ENCODE data around the gene CNTF. TPM values are rescaled to one million over a fixed set of nuclear protein-coding genes. Genes with fewer than 3 reads are reported as not detected.

Gene CNTF
- total RNA-seq, 1 experiment from 2014 or later: 5.2 TPM

DNA sequence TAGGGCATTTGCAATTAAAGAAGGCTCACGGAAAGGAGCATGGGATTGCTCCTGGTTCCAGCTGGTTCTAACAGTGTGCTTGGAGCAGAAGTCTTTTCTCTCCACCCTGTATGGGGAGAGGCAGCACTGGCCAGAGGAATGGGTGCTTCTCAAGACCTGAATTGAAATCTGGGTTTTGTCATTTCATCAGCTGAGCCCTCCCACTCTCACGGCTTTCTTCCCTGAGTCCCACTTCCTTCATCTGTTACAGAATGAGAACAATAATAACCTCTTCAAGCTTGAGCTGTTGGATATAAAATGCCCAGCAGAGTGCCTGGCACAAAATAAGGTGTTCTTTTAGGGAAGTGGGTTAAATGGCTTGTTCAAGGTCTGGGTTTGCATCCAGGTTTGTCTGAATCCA, 17.2 kb downstream of the CNTF start:
- H3K27ac Mint-ChIP-seq (ENCODE audit: unreplicated experiment): no peak overlapping the region
- CTCF ChIA-PET: interaction anchor here (1.4 kb wide), 1 partner anchor 10 kb away, joined by 3 read pairs; no protein-coding TSS in a partner anchor

DNA sequence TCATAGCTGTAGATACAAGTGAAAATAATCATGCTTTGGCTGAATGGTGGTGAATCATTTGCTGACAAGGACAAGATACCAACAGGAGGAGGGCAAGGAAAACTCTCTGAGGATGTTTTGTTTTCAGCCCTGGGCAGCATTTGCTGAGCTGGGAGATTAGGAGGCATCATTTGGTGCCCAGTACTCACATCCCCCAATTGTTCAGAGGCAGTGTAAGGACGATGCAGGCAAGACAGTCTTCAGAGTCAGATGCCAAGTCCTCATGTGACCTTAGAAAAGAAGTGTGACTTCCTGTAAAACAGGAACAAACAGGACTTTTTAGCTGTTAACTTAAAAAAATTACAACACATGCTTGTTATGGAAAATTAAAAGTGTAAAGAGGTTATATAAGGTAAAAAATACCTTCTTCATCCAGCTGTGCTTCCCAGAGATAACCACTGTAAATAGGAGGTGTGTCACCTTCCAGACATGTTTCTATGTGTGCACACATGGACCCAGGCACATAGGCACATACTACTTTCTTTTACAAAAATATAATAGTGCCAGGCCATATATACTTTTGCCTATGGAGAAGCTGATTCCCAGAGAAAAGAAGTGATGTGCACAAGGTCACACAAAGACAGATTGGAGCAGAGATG, 18.0 kb downstream of the CNTF start:
- CTCF ChIA-PET: interaction anchor here (1.4 kb wide), 1 partner anchor 11 kb away, joined by 3 read pairs; no protein-coding TSS in a partner anchor
- Mint-ChIP-seq H3K4me1 (ENCODE audit: low read depth, unreplicated experiment) (no peaks in the 10 kb centered on the region), H3K36me3 (ENCODE audit: insufficient read depth, unreplicated experiment) (no peaks in the 10 kb centered on the region), H3K27me3 (ENCODE audit: unreplicated experiment) (no peaks in the 10 kb centered on the region), H3K27ac (ENCODE audit: unreplicated experiment) (no peak overlapping the region), H3K4me3 (ENCODE audit: low read depth, unreplicated experiment) (no peak overlapping the region), H3K9me3 (ENCODE audit: low read depth, unreplicated experiment) (peaks cover 3% of the 10 kb centered on the region)
- TF ChIP-seq, protein P1, sequence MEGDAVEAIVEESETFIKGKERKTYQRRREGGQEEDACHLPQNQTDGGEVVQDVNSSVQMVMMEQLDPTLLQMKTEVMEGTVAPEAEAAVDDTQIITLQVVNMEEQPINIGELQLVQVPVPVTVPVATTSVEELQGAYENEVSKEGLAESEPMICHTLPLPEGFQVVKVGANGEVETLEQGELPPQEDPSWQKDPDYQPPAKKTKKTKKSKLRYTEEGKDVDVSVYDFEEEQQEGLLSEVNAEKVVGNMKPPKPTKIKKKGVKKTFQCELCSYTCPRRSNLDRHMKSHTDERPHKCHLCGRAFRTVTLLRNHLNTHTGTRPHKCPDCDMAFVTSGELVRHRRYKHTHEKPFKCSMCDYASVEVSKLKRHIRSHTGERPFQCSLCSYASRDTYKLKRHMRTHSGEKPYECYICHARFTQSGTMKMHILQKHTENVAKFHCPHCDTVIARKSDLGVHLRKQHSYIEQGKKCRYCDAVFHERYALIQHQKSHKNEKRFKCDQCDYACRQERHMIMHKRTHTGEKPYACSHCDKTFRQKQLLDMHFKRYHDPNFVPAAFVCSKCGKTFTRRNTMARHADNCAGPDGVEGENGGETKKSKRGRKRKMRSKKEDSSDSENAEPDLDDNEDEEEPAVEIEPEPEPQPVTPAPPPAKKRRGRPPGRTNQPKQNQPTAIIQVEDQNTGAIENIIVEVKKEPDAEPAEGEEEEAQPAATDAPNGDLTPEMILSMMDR (IDR thresholded peaks at IDR 0.05; ENCODE audit: unreplicated experiment): no peak
- intact Hi-C loops (cut with micrococcal nuclease; ENCODE audit: unreplicated experiment): no loop called here
- no peak for DNase-seq
- no TSS peak for BruUV-seq (replicated peaks)

More for the DNA sequence above, 17.2 kb downstream of the CNTF start:
- no TSS peak for BruUV-seq (replicated peaks)
- H3K36me3 Mint-ChIP-seq (ENCODE audit: insufficient read depth, unreplicated experiment): no peaks in the 10 kb centered on the region
- H3K27me3 Mint-ChIP-seq (ENCODE audit: unreplicated experiment): no peaks in the 10 kb centered on the region
- intact Hi-C loops (cut with micrococcal nuclease; ENCODE audit: unreplicated experiment): no loop called here
- H3K9me3 Mint-ChIP-seq (ENCODE audit: low read depth, unreplicated experiment): peaks cover 3% of the 10 kb centered on the region
- no peak for DNase-seq
- TF ChIP-seq, protein P1 (IDR thresholded peaks at IDR 0.05; ENCODE audit: unreplicated experiment): no peak
- H3K4me3 Mint-ChIP-seq (ENCODE audit: low read depth, unreplicated experiment): no peak overlapping the region
- no peaks in the 10 kb centered on the region for H3K4me1 Mint-ChIP-seq (ENCODE audit: low read depth, unreplicated experiment)

DNA sequence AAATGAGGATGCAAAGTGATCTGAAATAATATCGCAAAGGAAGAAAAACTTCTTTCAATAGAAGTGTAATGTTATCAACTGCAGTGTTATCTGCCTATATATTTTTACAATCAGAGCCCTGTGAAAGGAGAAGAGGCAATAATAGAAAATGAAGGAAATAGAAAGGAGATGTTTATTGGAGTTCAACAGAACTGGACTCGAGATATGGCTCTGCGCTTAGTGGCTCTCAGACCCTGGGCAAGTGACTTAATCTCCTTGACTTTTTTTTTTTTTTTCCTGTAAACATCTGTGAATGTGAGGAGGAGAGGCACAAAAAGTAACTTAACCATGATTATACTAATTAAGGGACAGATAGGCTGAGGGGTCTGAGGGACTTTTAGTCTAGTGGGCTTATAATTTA, 18.9 kb downstream of the CNTF start:
- H3K4me3 Mint-ChIP-seq (ENCODE audit: low read depth, unreplicated experiment): no peak overlapping the region
- CTCF ChIA-PET: interaction anchor here (0.7 kb wide), 1 partner anchor 325 kb away, joined by 4 read pairs; no protein-coding TSS in a partner anchor
- H3K36me3 Mint-ChIP-seq (ENCODE audit: insufficient read depth, unreplicated experiment): no peaks in the 10 kb centered on the region
- peaks cover 3% of the 10 kb centered on the region for H3K9me3 Mint-ChIP-seq (ENCODE audit: low read depth, unreplicated experiment)
- H3K4me1 Mint-ChIP-seq (ENCODE audit: low read depth, unreplicated experiment): no peaks in the 10 kb centered on the region
- no TSS peak for BruUV-seq (replicated peaks)
- no peak overlapping the region for H3K27ac Mint-ChIP-seq (ENCODE audit: unreplicated experiment)
- TF ChIP-seq, protein P1 (IDR thresholded peaks at IDR 0.05; ENCODE audit: unreplicated experiment): no peak
- intact Hi-C loops (cut with micrococcal nuclease; ENCODE audit: unreplicated experiment): no loop called here
- no peak for DNase-seq
- no peaks in the 10 kb centered on the region for H3K27me3 Mint-ChIP-seq (ENCODE audit: unreplicated experiment)

DNA sequence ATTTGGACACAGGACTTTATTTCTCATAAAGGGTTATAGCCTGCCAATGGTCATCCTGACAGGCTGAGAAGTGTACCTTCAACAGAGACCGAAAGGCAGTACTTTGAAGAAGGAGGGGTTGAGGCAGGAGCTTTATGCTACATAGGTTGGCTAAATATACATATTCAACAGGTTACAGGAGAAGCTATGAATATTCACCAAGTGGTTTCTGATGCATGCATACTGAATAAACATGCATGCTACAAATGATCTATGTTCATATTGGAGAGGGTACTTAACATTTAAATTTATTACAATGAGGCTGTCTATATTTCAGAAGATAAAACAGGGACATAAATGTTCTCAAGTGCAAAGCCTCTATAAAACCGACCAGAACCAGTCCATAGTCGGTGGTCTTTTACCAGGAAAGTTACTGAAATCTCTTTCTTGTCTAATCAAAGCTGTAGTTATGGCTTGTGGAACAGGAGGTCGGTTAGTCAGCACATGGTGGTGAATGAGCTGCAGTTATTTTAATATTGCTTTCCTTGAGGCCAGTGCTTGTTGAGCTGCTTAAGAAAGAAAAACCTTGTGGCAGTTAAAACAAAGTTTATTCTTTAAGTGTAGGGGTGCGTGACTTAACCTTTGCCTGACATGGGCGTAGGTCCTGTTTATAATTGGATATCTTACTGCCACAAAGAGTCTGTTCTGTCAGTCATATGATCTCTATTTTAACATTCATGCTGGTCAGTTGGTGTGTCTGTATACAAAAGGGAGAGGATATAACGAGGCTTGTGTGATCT, 19.5 kb downstream of the CNTF start:
- no peaks in the 10 kb centered on the region for H3K4me1 Mint-ChIP-seq (ENCODE audit: low read depth, unreplicated experiment)
- no peaks in the 10 kb centered on the region for H3K27me3 Mint-ChIP-seq (ENCODE audit: unreplicated experiment)
- no peaks in the 10 kb centered on the region for H3K36me3 Mint-ChIP-seq (ENCODE audit: insufficient read depth, unreplicated experiment)
- CTCF ChIA-PET: interaction anchor here (0.7 kb wide), 1 partner anchor 326 kb away, joined by 4 read pairs; no protein-coding TSS in a partner anchor
- H3K9me3 Mint-ChIP-seq (ENCODE audit: low read depth, unreplicated experiment): peaks cover 3% of the 10 kb centered on the region
- no peak for DNase-seq
- intact Hi-C loops (cut with micrococcal nuclease; ENCODE audit: unreplicated experiment): no loop called here
- TF ChIP-seq, protein P1 (IDR thresholded peaks at IDR 0.05; ENCODE audit: unreplicated experiment): no peak
- H3K4me3 Mint-ChIP-seq (ENCODE audit: low read depth, unreplicated experiment): no peak overlapping the region
- BruUV-seq (replicated peaks): no TSS peak
- H3K27ac Mint-ChIP-seq (ENCODE audit: unreplicated experiment): no peak overlapping the region

Data from Calu3 (cell line).